GM12878 (cell line): Measurements from ENCODE around the gene NR6A1. TPM values are rescaled to one million over a fixed set of nuclear protein-coding genes. Genes with fewer than 3 reads are reported as not detected.
A peak's percentile ranks its signal among the peaks of the same experiment; 100 is the strongest.

Experiments
- ATF7 ChIP-seq: fragments of 450-650 bp; IDR thresholded peaks from 2 replicates; pipeline ENCODE4 v1.6.1; 2016; ENCODE audit warnings: low read depth, mild to moderate bottlenecking
- CBFB ChIP-seq: IDR thresholded peaks from 2 replicates; pipeline ENCODE4 v1.6.1; 2016; ENCODE audit warnings: antibody characterized with exemption, low read depth
- CEBPB ChIP-seq, 2 experiments: fragments of 150-350 bp in 1 of 2; IDR thresholded peaks; 2 replicates each; pipeline ENCODE4 v1.6.1; 2012 to 2014; ENCODE audit warnings: low read depth in 2 of 2, low read length in 2 of 2, borderline replicate concordance in 1 of 2, inconsistent platforms in 1 of 2
- CEBPZ ChIP-seq: fragments of 150-350 bp; IDR thresholded peaks from 2 replicates; pipeline ENCODE4 v1.6.1; 2016; ENCODE audit warnings: low read depth, low read length
- DPF2 ChIP-seq: fragments of 450-650 bp; IDR thresholded peaks from 2 replicates; pipeline ENCODE4 v1.6.1; 2017; ENCODE audit warnings: mild to moderate bottlenecking
- E2F4 ChIP-seq: IDR thresholded peaks from 2 replicates; pipeline ENCODE4 v1.6.1; 2012; ENCODE audit warnings: low read depth, low read length, improper control_type of control experiment
- ESRRA ChIP-seq: IDR thresholded peaks from 2 replicates; pipeline ENCODE4 v1.6.1; 2012; ENCODE audit warnings: mild to moderate bottlenecking, low read length, improper control_type of control experiment
- EZH2 ChIP-seq: IDR thresholded peaks from 2 replicates; pipeline ENCODE4 v1.6.1; 2012; ENCODE audit warnings: low read depth, mild to moderate bottlenecking, control low read depth, inconsistent platforms, low read length, borderline replicate concordance; ENCODE audit not compliant: control insufficient read depth
- FOS ChIP-seq: IDR thresholded peaks from 3 replicates; pipeline ENCODE4 v1.6.1; 2011; ENCODE audit warnings: borderline replicate concordance; ENCODE audit not compliant: insufficient read length; ENCODE audit errors: extremely low read depth
- HDAC6 ChIP-seq: fragments of 200-600 bp; sonication (generic); IDR thresholded peaks from one replicate; pipeline ENCODE4 v1.8.0; 2017; ENCODE audit warnings: antibody characterized with exemption; ENCODE audit not compliant: unreplicated experiment
- IRF4 ChIP-seq: IDR thresholded peaks from 2 replicates; pipeline ENCODE4 v1.6.1; 2011; ENCODE audit warnings: low read depth, low read length
- JUND ChIP-seq: IDR thresholded peaks from 2 replicates; pipeline ENCODE4 v1.6.1; 2012; ENCODE audit warnings: low read depth, mild to moderate bottlenecking, low read length, improper control_type of control experiment, moderate library complexity
- KAT2A ChIP-seq: conservative IDR thresholded peaks from 2 replicates; pipeline ENCODE4 v1.6.1; 2011; ENCODE audit warnings: low read depth, low read length; ENCODE audit not compliant: control insufficient read depth
- MAX ChIP-seq: IDR thresholded peaks from 2 replicates; pipeline ENCODE4 v1.6.1; 2012; ENCODE audit warnings: low read depth, low read length, improper control_type of control experiment
- MEF2A ChIP-seq: IDR thresholded peaks from 2 replicates; pipeline ENCODE4 v1.6.1; 2011; ENCODE audit warnings: low read depth, mild to moderate bottlenecking, low read length, moderate library complexity; ENCODE audit not compliant: insufficient read depth
- MEF2B ChIP-seq: fragments of 450-650 bp; IDR thresholded peaks from 2 replicates; pipeline ENCODE4 v1.6.1; 2018; ENCODE audit warnings: mild to moderate bottlenecking, moderate library complexity; ENCODE audit not compliant: partially characterized antibody, poor library complexity, severe bottlenecking
- POLR2AphosphoS5 ChIP-seq: IDR thresholded peaks from 2 replicates; pipeline ENCODE4 v1.6.1; 2011; ENCODE audit warnings: mild to moderate bottlenecking, low read length, inconsistent platforms
- RAD51 ChIP-seq: fragments of 450-650 bp; IDR thresholded peaks from 2 replicates; pipeline ENCODE4 v1.6.1; 2016; ENCODE audit warnings: moderate library complexity, mild to moderate bottlenecking, inconsistent platforms
- SIN3A ChIP-seq: IDR thresholded peaks from 2 replicates; pipeline ENCODE4 v1.6.1; 2012; ENCODE audit warnings: low read depth, low read length, improper control_type of control experiment
- SIX5 ChIP-seq: IDR thresholded peaks from 2 replicates; pipeline ENCODE4 v1.6.1; 2011; ENCODE audit warnings: mild to moderate bottlenecking, low read depth, low read length, moderate library complexity; ENCODE audit not compliant: severe bottlenecking
- SMAD1 ChIP-seq: fragments of 450-650 bp; IDR thresholded peaks from 2 replicates; pipeline ENCODE4 v1.6.1; 2018; ENCODE audit warnings: mild to moderate bottlenecking, low read depth; ENCODE audit not compliant: partially characterized antibody
- STAT3 ChIP-seq: IDR thresholded peaks from 2 replicates; pipeline ENCODE4 v1.6.1; 2011; ENCODE audit warnings: low read depth, low read length, improper control_type of control experiment
- SUZ12 ChIP-seq: fragments of 200-600 bp; sonication (generic); IDR thresholded peaks from one replicate; pipeline ENCODE4 v1.6.1; 2018; ENCODE audit warnings: antibody characterized with exemption, mild to moderate bottlenecking; ENCODE audit not compliant: unreplicated experiment
- polyA plus RNA-seq, 11 experiments: library from polyadenylated mRNA; depleted of rRNA in 4 of 11; unstranded in 6 of 11; stranded (reverse) in 5 of 11; fragments of >200 nt; fragmentation: Nextera tagmentation in 4 of 11; fragmentation: Illumina TruSeq in 1 of 11; extraction: Ambion mirVana in 4 of 11; extraction: Trizol in 1 of 11; gene quantifications; 1 replicate in 1 of 11; 2 replicates in 10 of 11; pipeline versions ENCODE4 v1.2.1 to v1.2.3, GENCODE V29; 2011 to 2016; ENCODE audit warnings: inconsistent platforms in 2 of 11, missing spikeins in 2 of 11, low read depth in 1 of 11
- total RNA-seq, 4 experiments: library from RNA; depleted of rRNA in 3 of 4; stranded (reverse); fragments of >200 nt in 3 of 4; fragmentation: Illumina TruSeq in 1 of 4; extraction: Trizol in 1 of 4; gene quantifications; 2 replicates each; pipeline versions ENCODE4 v1.2.1 to v1.2.3, GENCODE V29; 2013 to 2021

NR6A1 gene
- total and polyA plus RNA-seq, 10 of the 15 experiments (the other 5 are each of a cell fraction or from before 2014, with no cell fraction given), result 1.2 to 9.2 (median 4.6) TPM

- TF ChIP-seq CEBPZ (no peak), DPF2 (no peak), SIX5 (no peak), MAX (no peak), RAD51 (peak; percentile 94), CEBPB (IDR thresholded peaks at IDR 0.05; ENCODE audit: borderline replicate concordance in 1 of 2, low read depth in 2 of 2, low read length in 2 of 2) (no peak; a peak in 1 of 4 replicates), ATF7 (peak; percentile 43; the same call in 1 of the 2 replicates), JUND (no peak), POLR2AphosphoS5 (peak; percentile 100), EZH2 (no peak), SIN3A (no peak), CBFB (peak; percentile 83), MEF2A (0 out of 2 replicates have a peak, but pooled peaks have one; percentile 9), STAT3 (no peak), FOS (peak; percentile 2), MEF2B (no peak), HDAC6 (no peak), E2F4 (no peak), KAT2A (no peak; the same call in 1 of the 2 replicates), SUZ12 (no peak), SMAD1 (peak; percentile 90), IRF4 (no peak), ESRRA (no peak)
These were observed 112.7 kb downstream of the NR6A1 start (continued) for GRCh38 chr9:124658165-124659017.
